ENCODE data around the gene ZBTB34. TPM values are rescaled to one million over a fixed set of nuclear protein-coding genes. Genes with fewer than 3 reads are reported as not detected.

Gene ZBTB34
- total RNA-seq, 6 donors from 2014 or later, result 9.5 to 21.3 (median 13.5) TPM

GRCh38 chr9:126883636-126884035 is 23.2 kb downstream of the ZBTB34 start:
- no peak overlapping the region for H3K4me3 ChIP-seq
- H3K4me1 ChIP-seq, result peaks cover 5 to 11% (median 8%) of the 10 kb centered on the region in 4 donors
- H3K36me3 ChIP-seq, result peaks cover 5 to 53% (median 24%) of the 10 kb centered on the region in 4 donors
- no peaks in the 10 kb centered on the region for H3K27me3 ChIP-seq
- DNase-seq (no peak), ATAC-seq (ENCODE audit: low FRiP score in 2 of 2) (no peak)
- H3K27ac ChIP-seq, result no peak overlapping the region
- 85 to 91% methylated on average over 15 of the region's 15 CpGs for WGBS, 2 donors
- TF ChIP-seq POLR2AphosphoS5 (IDR thresholded peaks at IDR 0.05) (no peak), POLR2A (IDR thresholded peaks at IDR 0.05) (no peak), CTCF (IDR thresholded peaks at IDR 0.05) (no peak), EP300 (IDR thresholded peaks at IDR 0.05) (no peak)
- H3K9me3 ChIP-seq, result no peaks in the 10 kb centered on the region

DNA sequence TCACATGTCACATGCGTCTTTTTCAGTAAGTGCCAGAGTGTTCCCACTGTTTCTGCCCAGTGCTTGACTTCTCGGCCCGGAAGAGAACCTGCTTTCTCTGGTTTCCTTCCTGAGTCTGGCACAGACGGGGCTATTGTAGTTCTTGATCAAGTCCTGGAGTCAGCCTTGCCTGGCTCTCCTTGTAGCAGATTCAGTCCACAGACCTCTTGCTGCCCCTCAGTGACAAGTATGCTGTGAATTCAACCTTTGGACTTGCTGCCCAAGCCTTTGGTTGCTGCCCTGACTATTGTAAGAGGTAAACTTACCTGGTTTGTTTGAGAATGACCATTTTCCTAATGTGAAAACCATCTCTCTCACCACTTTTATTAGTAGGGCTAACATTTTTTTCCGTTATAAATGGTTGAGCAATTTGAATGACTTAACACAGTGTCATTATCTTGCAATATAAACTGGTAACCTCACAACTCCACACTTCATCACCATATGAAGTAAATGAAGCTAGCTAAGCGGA is 24.7 kb downstream of the ZBTB34 start:
- Histone ChIP-seq H3K27ac (peak overlapping the region in 2 of 4 donors; percentile 10 to 31), H3K9me3 (no peaks in the 10 kb centered on the region), H3K27me3 (no peaks in the 10 kb centered on the region), H3K4me1 (peaks cover 5 to 11% (median 8%) of the 10 kb centered on the region in 4 donors), H3K4me3 (no peak overlapping the region), H3K36me3 (peaks cover 4 to 42% (median 15%) of the 10 kb centered on the region in 4 donors)
- TF ChIP-seq POLR2A (IDR thresholded peaks at IDR 0.05) (no peak), CTCF (IDR thresholded peaks at IDR 0.05) (no peak), EP300 (IDR thresholded peaks at IDR 0.05) (no peak), POLR2AphosphoS5 (IDR thresholded peaks at IDR 0.05) (no peak)
- 53 to 54% methylated on average over 6 of the region's 6 CpGs for WGBS, 2 donors
- DNase-seq (no peak), ATAC-seq (ENCODE audit: low FRiP score in 2 of 2) (no peak)

DNA sequence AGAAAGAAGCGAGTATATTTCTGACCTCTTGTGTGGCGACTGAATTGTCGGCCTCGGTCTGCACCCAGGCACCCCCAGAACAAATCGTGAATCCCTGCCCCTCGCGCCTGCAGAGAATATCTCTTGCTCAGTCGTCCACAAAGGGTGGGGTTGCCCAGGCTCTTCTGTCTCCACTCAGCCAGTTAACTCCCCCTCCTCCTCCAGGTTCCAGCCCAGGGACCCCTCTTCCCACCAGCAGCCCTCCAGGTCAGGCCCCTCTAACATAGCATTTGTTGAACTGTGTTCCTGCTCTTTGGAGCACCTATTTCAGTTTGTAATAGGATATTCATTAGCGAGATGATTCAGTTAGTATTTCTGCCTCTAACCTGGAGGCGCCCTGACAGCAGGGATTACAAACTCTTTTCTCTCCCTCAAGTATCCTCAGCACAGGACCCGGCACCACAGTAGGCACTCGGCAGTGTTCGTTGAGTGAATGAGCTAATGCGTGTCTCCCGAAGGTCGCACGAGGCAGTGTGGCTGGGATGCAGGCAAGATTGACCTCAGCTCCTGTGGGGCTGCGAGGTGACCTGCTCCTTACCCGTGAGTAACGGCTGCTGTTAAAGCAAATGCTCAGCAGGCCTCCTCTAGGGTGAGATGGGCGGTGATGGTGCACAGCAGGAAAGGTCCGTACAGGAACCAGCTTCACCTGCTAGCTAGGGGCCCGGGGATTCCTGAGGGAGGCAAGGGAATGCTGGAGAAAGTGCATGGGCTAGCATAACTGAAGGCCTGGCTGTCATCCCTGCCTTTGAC is 25.8 kb downstream of the ZBTB34 start:
- Histone ChIP-seq H3K9me3 (no peaks in the 10 kb centered on the region), H3K4me3 (no peak overlapping the region), H3K27ac (peak overlapping the region in 1 of 4 donors; percentile 32), H3K36me3 (peaks cover 0 to 31% (median 6%) of the 10 kb centered on the region in 4 donors), H3K4me1 (peaks cover 5 to 11% (median 8%) of the 10 kb centered on the region in 4 donors), H3K27me3 (no peaks in the 10 kb centered on the region)
- TF ChIP-seq CTCF (IDR thresholded peaks at IDR 0.05), result no peak
- TF ChIP-seq POLR2AphosphoS5 (IDR thresholded peaks at IDR 0.05), result no peak
- no peak for TF ChIP-seq POLR2A (IDR thresholded peaks at IDR 0.05)
- TF ChIP-seq EP300 (IDR thresholded peaks at IDR 0.05), result no peak
- ATAC-seq (ENCODE audit: low FRiP score in 2 of 2), result no peak
- no peak for DNase-seq
- WGBS, 2 donors, result 85 to 88% methylated on average over 23 of the region's 23 CpGs

GRCh38 chr9:126886897-126887296 is 26.5 kb downstream of the ZBTB34 start:
- WGBS, 2 donors, result 81 to 93% methylated on average over 10 of the region's 10 CpGs
- peaks cover 0 to 25% (median 3%) of the 10 kb centered on the region in 4 donors for H3K36me3 ChIP-seq
- DNase-seq (no peak), ATAC-seq (ENCODE audit: low FRiP score in 2 of 2) (no peak)
- no peak overlapping the region for H3K27ac ChIP-seq
- H3K4me1 ChIP-seq, result peaks cover 5 to 11% (median 8%) of the 10 kb centered on the region in 4 donors
- no peaks in the 10 kb centered on the region for H3K27me3 ChIP-seq
- no peaks in the 10 kb centered on the region for H3K9me3 ChIP-seq
- TF ChIP-seq CTCF (IDR thresholded peaks at IDR 0.05) (no peak), POLR2A (IDR thresholded peaks at IDR 0.05) (no peak), EP300 (IDR thresholded peaks at IDR 0.05) (no peak), POLR2AphosphoS5 (IDR thresholded peaks at IDR 0.05) (no peak)
- no peak overlapping the region for H3K4me3 ChIP-seq
